ENCODE results near the gene SYNGAP1.
A peak's percentile ranks its signal among the peaks of the same experiment; 100 is the strongest.

SYNGAP1 gene

DNA sequence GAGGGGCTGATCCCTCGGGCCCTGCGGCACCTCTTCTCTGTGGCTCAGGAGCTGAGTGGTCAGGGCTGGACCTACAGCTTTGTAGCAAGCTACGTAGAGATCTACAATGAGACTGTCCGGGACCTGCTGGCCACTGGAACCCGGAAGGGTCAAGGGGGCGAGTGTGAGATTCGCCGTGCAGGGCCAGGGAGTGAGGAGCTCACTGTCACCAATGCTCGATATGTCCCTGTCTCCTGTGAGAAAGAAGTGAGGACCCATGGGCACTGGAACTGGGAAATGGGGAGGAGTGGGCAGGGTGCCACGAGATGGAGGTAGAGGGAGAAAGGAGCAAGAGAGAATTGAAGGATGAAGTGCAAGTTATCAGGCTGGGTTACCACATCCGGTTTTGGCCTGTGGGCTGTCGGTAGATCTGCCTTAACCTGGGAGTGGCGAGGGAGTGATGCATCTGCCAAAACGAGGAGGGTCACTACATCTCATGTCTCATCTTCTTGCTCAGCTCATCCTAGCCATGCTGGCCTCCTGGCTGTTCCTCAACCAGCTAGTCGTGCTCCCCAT, 14.4 kb upstream of the SYNGAP1 start:
- DNase-seq: no peak

DNA sequence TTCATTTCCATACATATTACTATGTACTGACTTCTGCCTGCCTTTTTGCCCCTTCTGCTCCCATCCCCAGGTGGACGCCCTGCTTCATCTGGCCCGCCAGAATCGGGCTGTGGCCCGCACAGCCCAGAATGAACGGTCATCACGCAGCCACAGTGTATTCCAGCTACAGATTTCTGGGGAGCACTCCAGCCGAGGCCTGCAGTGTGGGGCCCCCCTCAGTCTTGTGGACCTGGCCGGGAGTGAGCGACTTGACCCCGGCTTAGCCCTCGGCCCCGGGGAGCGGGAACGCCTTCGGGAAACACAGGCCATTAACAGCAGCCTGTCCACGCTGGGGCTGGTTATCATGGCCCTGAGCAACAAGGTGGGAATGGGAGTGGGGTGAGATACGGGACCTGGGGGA, 13.7 kb upstream of the SYNGAP1 start:
- no peak for DNase-seq

GRCh38 chr6:33407132-33407718, 12.6 kb upstream of the SYNGAP1 start:
- no peak for DNase-seq

DNA sequence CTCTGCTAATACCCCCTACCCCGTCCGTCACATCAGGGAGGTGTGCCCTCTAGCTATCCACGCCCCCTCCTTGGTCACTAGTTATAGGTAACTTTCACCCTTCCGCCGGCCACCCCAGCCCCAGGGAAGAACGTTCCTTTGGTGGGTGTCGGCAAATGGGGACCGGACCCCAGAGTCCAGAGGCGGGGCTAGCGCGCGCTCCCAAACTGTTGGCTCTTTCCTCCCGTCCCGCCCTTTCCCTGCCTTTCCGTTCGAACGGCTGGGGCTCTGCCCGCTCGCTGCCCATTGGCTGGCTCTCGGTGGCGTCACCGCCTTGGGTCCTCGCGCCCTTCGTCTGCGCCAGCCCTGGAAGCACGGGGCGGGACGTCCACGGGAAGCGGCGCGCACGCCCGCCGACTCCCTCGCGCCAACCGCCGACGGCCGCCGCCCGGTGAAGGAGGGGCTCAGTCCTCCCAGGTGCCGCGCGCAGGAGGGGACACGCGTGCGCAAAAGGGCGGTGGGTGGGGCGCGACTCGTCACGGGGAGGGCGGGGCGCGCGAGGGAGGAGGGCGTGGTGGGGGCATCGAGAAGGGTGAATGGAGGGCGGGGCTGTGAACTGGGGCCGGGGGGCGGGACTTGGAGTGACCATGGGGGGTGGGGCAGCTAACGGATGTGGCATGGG, 9.7 kb upstream of the SYNGAP1 start:
- peak; percentile 98 for DNase-seq

- peak; percentile 87 for DNase-seq
Measured at GRCh38 chr6:33410711-33411631, 8.9 kb upstream of the SYNGAP1 start, which contains the start of gene PHF1. PHF1 (plus strand) TSS chr6:33411014; CDS start chr6:33412264, 1,250 bp downstream.

DNA sequence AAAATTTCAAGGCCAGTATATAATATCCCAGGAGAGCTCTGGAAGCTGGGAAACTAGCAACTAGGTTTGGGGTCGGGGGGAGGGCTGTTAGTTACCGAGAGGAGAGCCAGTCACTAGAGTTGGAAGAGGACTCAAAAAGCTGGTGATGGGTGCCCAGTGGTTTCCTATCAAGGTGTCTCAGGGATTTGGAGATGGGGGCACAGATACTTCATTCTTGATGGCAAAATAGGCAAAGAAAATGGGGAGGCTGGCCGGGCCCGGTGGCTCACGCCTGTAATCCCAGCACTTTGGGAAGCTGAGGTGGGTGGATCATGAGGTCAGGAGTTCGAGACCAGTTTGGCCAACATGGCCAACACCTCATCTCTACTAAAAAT, 8.2 kb upstream of the SYNGAP1 start:
- no peak for DNase-seq

DNA sequence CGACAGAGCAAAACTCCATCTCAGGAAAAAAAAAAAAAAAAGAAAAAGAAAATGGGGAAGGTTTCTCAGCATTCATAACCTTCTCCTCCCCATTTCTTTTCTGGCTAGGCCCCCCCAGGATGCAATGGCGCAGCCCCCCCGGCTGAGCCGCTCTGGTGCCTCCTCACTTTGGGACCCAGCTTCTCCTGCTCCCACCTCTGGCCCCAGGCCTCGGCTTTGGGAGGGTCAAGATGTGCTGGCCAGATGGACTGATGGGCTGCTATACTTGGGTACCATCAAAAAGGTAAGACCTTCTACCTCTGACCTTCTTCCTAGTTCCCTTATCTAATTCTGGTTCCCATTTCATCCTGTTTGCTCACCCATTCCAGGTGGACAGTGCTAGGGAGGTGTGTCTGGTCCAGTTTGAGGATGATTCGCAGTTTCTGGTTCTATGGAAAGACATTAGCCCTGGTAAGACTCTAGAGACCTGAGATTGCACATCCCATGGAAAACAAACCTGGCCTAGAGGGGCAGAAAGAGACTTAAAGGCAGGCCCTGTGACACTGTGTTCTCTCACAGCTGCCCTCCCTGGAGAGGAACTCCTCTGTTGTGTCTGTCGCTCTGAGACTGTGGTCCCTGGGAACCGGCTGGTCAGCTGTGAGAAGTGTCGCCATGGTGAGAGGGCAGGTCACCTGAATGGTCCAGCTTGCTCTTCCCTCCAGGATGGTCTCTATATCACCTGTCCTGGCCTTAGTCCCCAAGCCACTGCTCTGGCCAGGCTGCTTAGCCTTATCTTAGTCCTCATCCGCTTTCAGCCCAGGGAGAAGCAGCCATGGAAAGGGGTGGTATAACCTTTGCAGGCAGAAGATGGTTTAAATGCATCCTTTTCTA, 7.5 kb upstream of the SYNGAP1 start:
- DNase-seq: no peak

DNA sequence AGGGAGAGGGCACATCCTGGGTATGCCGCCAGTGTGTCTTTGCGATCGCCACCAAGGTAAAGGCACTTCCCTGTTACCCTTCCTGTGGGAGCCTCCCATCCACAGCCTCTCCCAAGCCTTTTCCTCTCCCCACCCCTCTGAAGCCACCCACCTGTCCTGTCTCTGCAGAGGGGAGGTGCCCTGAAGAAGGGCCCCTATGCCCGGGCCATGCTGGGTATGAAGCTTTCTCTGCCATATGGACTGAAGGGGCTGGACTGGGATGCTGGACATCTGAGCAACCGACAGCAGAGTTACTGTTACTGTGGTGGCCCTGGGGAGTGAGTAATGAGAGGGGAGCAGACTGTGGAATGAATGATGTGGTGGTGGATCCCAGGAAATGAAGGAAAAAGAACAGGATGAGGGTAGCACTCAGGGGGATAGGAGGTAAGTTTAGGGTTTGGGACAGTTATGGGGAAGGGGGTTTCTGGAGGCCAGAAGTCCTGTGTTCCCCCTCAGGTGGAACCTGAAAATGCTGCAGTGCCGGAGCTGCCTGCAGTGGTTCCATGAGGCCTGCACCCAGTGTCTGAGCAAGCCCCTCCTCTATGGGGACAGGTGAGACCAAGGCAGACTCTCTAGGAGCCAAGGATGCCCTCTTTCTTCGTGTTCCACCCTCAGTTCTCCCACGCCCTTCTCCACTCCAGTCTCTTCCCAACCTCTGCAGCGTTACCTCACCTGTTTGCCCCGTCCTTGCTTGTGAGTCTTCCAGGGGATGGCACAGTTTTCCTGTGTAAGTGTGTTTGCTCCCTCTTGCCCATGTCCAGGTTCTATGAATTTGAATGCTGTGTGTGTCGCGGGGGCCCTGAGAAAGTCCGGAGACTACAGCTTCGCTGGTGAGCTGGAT, 6.4 kb upstream of the SYNGAP1 start:
- DNase-seq: no peak

DNA sequence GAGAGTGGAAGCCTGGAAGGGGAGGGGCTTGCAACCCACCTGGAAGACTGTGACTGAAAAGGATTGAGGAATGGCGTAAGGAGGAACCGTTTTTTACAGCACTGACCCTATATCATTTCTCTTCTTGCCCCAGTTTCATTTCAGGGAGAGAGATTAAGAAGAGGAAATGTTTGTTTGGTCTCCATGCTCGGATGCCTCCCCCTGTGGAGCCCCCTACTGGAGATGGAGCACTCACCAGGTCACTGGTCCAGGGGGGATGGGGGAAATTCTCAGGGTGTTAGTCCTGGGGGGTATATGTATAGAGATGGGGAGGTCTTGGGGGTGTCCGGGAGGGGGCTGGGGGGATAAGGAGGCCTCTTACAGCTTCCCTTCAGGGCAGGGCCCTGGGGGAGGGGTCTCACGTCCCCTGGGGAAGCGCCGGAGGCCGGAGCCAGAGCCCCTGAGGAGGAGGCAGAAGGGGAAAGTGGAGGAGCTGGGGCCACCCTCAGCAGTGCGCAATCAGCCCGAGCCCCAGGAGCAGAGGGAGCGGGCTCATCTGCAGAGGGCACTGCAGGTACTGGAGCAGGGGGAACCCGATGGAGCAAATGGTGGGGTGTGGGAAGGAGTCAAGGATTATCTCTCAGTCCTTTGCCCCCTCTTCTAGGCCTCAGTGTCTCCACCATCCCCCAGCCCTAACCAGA, 5.1 kb upstream of the SYNGAP1 start:
- no peak for DNase-seq

DNA sequence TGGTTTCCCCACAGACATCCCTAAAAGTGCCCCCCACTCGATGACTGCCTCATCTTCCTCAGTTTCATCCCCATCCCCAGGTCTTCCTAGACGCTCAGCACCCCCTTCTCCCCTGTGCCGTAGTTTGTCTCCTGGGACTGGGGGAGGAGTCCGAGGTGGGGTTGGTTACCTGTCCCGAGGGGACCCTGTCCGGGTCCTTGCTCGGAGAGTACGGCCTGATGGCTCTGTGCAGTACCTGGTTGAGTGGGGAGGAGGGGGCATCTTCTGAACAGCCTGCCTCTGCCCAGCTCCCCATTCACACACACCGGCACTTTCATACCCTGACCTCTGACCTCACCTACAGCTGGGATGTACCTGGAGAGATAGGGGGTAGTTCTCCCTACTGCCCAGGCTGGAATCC, 4.0 kb upstream of the SYNGAP1 start:
- no peak for DNase-seq

GRCh38 chr6:33416386-33417127, 3.3 kb upstream of the SYNGAP1 start:
- DNase-seq: no peak

DNA sequence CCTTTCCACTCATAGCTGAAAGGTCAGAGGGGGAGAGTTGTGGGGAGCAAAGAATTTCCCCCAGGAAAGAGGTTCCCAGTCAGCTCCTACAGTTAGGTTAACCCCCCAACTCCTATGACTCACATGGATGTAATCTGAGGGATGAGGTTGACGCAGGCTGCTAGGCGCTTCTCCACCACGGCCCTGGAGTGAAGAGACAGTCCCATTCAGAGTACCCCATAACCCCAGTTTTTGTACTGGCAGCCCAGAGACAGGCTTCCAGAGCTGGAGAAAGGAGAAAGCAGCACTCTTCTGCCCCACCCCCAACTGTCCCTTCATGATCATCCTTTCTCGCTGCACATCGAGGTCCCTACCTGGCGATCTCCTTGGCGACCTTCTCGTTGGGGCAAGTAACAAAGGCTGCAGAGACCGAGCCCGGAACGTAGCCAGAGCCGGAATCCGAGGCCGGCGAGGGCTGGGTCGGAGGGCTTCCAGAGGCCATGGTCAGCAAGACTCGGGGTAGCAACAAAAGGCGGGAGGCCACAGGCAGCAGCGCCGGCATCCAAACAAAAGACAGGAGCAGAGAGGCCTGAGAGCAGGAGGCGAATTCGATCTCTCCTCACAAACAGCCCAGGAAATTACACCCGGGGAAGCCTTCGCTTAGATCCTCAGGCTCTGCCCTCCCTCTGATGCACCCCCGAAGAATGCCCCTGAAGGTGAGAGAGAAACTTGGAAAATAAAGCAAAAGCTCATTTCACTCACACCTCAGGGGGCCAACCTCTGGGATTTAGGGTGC, 2.5 kb upstream of the SYNGAP1 start:
- no peak for DNase-seq

- DNase-seq: peak; percentile 99
Measured at GRCh38 chr6:33417903-33418689, 1.8 kb upstream of the SYNGAP1 start, which contains the start of gene CUTA. CUTA (minus strand) TSS chr6:33418107; CDS start chr6:33418000, 107 bp downstream.

- DNase-seq: no peak
Measured at GRCh38 chr6:33418690-33419291, 1.1 kb upstream of the SYNGAP1 start.

GRCh38 chr6:33420491-33421343, 852 bp downstream of the SYNGAP1 start:
- no peak for DNase-seq

- no peak for DNase-seq
Measured at GRCh38 chr6:33421344-33421643, 1.4 kb downstream of the SYNGAP1 start.

DNA sequence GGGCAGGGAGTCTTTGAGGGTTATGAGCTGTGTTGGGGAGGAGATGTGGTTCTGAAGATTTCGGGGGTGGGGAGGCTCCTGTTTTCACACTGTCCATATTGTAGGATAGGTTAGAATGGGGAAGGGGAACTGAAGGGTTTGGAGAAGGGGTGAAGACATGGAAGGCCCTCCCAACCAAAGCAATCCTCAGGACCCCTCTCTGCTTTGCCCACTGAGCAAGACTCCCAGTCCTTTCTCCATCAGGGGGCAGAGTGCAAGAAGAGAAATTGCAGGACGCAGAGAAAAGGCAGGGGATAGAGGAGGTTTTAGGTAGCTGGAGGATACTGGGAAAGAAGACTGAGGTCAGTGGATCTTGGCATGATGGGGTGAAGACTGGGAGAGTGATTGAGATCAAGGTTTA, 3.9 kb downstream of the SYNGAP1 start:
- no peak for DNase-seq
